Measurements from ENCODE around the gene UNC45B.
"Not testable (repeated sequence)": the region's sequence is repeated elsewhere in the genome, so short reads cannot be mapped to it uniquely, and the experiment has no call there.

The UNC45B gene

GRCh38 chr17:35147375-35147905 lies at the start of gene UNC45B:
TSS of gene UNC45B (plus strand) at chr17:35147817. CDS start at chr17:35148264, 447 bp downstream.
- DNase-seq (ENCODE audit: low read depth, low spot score), result no peak

- no peak for DNase-seq (ENCODE audit: low read depth, low spot score)
Measured at GRCh38 chr17:35099908-35100307, 47.7 kb upstream of the UNC45B start.

- DNase-seq (ENCODE audit: low read depth, low spot score), result no peak
Measured at GRCh38 chr17:35101036-35101435, 46.6 kb upstream of the UNC45B start.

- no peak for DNase-seq (ENCODE audit: low read depth, low spot score)
Measured at GRCh38 chr17:35101725-35102124, 45.9 kb upstream of the UNC45B start.

GRCh38 chr17:35103271-35103670 lies 44.3 kb upstream of the UNC45B start:
- DNase-seq (ENCODE audit: low read depth, low spot score), result no peak

GRCh38 chr17:35104844-35105450 lies 42.7 kb upstream of the UNC45B start:
- DNase-seq (ENCODE audit: low read depth, low spot score), result no peak

- DNase-seq (ENCODE audit: low read depth, low spot score), result not testable (repeated sequence)
Measured at GRCh38 chr17:35110791-35111190, 36.8 kb upstream of the UNC45B start.

GRCh38 chr17:35116845-35117244 lies 30.8 kb upstream of the UNC45B start:
- DNase-seq (ENCODE audit: low read depth, low spot score), result no peak

- DNase-seq (ENCODE audit: low read depth, low spot score), result no peak
Measured at GRCh38 chr17:35117984-35118383, 29.6 kb upstream of the UNC45B start.

- peak; percentile 50 for DNase-seq (ENCODE audit: low read depth, low spot score)
Measured at GRCh38 chr17:35119370-35120165, 28.0 kb upstream of the UNC45B start, which contains the start of gene RAD51D. TSS of gene RAD51D (minus strand) at chr17:35119860. CDS start at chr17:35119613, 247 bp downstream.

- no peak for DNase-seq (ENCODE audit: low read depth, low spot score)
Measured at GRCh38 chr17:35121315-35121714, 26.3 kb upstream of the UNC45B start, which contains the start of gene FNDC8. TSS of gene FNDC8 (plus strand) at chr17:35121615. CDS start at chr17:35121694, 79 bp downstream.

GRCh38 chr17:35127751-35128514 lies 19.7 kb upstream of the UNC45B start:
- no peak for DNase-seq (ENCODE audit: low read depth, low spot score)

- no peak for DNase-seq (ENCODE audit: low read depth, low spot score)
Measured at GRCh38 chr17:35129154-35129972, 18.3 kb upstream of the UNC45B start.

GRCh38 chr17:35129973-35130351 lies 17.7 kb upstream of the UNC45B start:
- no peak for DNase-seq (ENCODE audit: low read depth, low spot score)

- no peak for DNase-seq (ENCODE audit: low read depth, low spot score)
Measured at GRCh38 chr17:35130392-35130791, 17.2 kb upstream of the UNC45B start.

- no peak for DNase-seq (ENCODE audit: low read depth, low spot score)
Measured at GRCh38 chr17:35132099-35132498, 15.5 kb upstream of the UNC45B start.

GRCh38 chr17:35132816-35133550 lies 14.6 kb upstream of the UNC45B start:
- no peak for DNase-seq (ENCODE audit: low read depth, low spot score)

GRCh38 chr17:35135322-35135721 lies 12.3 kb upstream of the UNC45B start:
- no peak for DNase-seq (ENCODE audit: low read depth, low spot score)

GRCh38 chr17:35138218-35138617 lies 9.4 kb upstream of the UNC45B start:
- no peak for DNase-seq (ENCODE audit: low read depth, low spot score)

GRCh38 chr17:35141681-35142466 lies 5.7 kb upstream of the UNC45B start, which contains the start of gene NLE1:
TSS of gene NLE1 (minus strand) at chr17:35142303. CDS start at chr17:35142275, 28 bp downstream.
- peak; percentile 77 for DNase-seq (ENCODE audit: low read depth, low spot score)
